KOPT-K1 (cell line): ENCODE results near the gene OSBPL2.
A peak's percentile ranks its signal among the peaks of the same experiment; 100 is the strongest.

ENCODE experiments used
- H3K27ac ChIP-seq: fragments of 200-600 bp; sonication (generic); 2 replicates; pipeline ENCODE4 v1.5.1; 2016; ENCODE audit warnings: antibody characterized with exemption, mild to moderate bottlenecking, low read depth, low read length; ENCODE audit not compliant: poor library complexity, severe bottlenecking
- H3K36me3 ChIP-seq: fragments of 200-600 bp; sonication (generic); 2 replicates; pipeline ENCODE4 v1.5.1; 2017; ENCODE audit warnings: antibody characterized with exemption, mild to moderate bottlenecking, low read length, moderate library complexity; ENCODE audit not compliant: insufficient read depth
- H3K9me3 ChIP-seq: fragments of 200-600 bp; sonication (generic); 2 replicates; pipeline ENCODE4 v1.5.1; 2017; ENCODE audit warnings: antibody characterized with exemption, low read length, mild to moderate bottlenecking; ENCODE audit not compliant: insufficient read depth, poor library complexity, severe bottlenecking

OSBPL2 gene

GRCh38 chr20:62201173-62202082 is 36.9 kb upstream of the OSBPL2 start:
- Histone ChIP-seq H3K36me3 (peaks cover 58% of the 10 kb centered on the region), H3K9me3 (no peaks in the 10 kb centered on the region), H3K27ac (peak overlapping the region; percentile 16)

- Histone ChIP-seq H3K36me3 (peaks cover 58% of the 10 kb centered on the region), H3K27ac (peak overlapping the region; percentile 16), H3K9me3 (no peaks in the 10 kb centered on the region)
Measured at GRCh38 chr20:62202083-62202395, 36.3 kb upstream of the OSBPL2 start.

GRCh38 chr20:62202676-62203377 is 35.5 kb upstream of the OSBPL2 start:
- Histone ChIP-seq H3K27ac (no peak overlapping the region), H3K36me3 (peaks cover 55% of the 10 kb centered on the region), H3K9me3 (no peaks in the 10 kb centered on the region)

- Histone ChIP-seq H3K9me3 (no peaks in the 10 kb centered on the region), H3K27ac (no peak overlapping the region), H3K36me3 (peaks cover 48% of the 10 kb centered on the region)
Measured at GRCh38 chr20:62203378-62204030, 34.8 kb upstream of the OSBPL2 start.

GRCh38 chr20:62205618-62206387 is 32.5 kb upstream of the OSBPL2 start:
- no peaks in the 10 kb centered on the region for H3K9me3 ChIP-seq
- peaks cover 28% of the 10 kb centered on the region for H3K36me3 ChIP-seq
- no peak overlapping the region for H3K27ac ChIP-seq

- Histone ChIP-seq H3K36me3 (peaks cover 22% of the 10 kb centered on the region), H3K9me3 (no peaks in the 10 kb centered on the region), H3K27ac (no peak overlapping the region)
Measured at GRCh38 chr20:62206388-62206775, 31.9 kb upstream of the OSBPL2 start.

- Histone ChIP-seq H3K36me3 (peaks cover 5% of the 10 kb centered on the region; the same call in 1 of the 2 replicates), H3K9me3 (no peaks in the 10 kb centered on the region), H3K27ac (no peak overlapping the region)
Measured at GRCh38 chr20:62208061-62208794, 30.1 kb upstream of the OSBPL2 start.

- Histone ChIP-seq H3K36me3 (no peaks in the 10 kb centered on the region), H3K9me3 (no peaks in the 10 kb centered on the region), H3K27ac (no peak overlapping the region)
Measured at GRCh38 chr20:62208795-62209755, 29.2 kb upstream of the OSBPL2 start.

- no peak overlapping the region for H3K27ac ChIP-seq
Measured at GRCh38 chr20:62209850-62210495, 28.3 kb upstream of the OSBPL2 start.

GRCh38 chr20:62210496-62210855 is 27.8 kb upstream of the OSBPL2 start:
- H3K36me3 ChIP-seq: no peaks in the 10 kb centered on the region
- H3K9me3 ChIP-seq: no peaks in the 10 kb centered on the region
- no peak overlapping the region for H3K27ac ChIP-seq

More at GRCh38 chr20:62209850-62210495, 28.3 kb upstream of the OSBPL2 start:
- Histone ChIP-seq H3K9me3 (no peaks in the 10 kb centered on the region), H3K36me3 (no peaks in the 10 kb centered on the region)

- H3K9me3 ChIP-seq: no peaks in the 10 kb centered on the region
- no peak overlapping the region for H3K27ac ChIP-seq
Measured at GRCh38 chr20:62211216-62211615, 27.1 kb upstream of the OSBPL2 start.

GRCh38 chr20:62211769-62212288 is 26.5 kb upstream of the OSBPL2 start:
- H3K27ac ChIP-seq: no peak overlapping the region
- H3K36me3 ChIP-seq: no peaks in the 10 kb centered on the region
- H3K9me3 ChIP-seq: no peaks in the 10 kb centered on the region

More at GRCh38 chr20:62211216-62211615, 27.1 kb upstream of the OSBPL2 start:
- H3K36me3 ChIP-seq: no peaks in the 10 kb centered on the region

- no peaks in the 10 kb centered on the region for H3K9me3 ChIP-seq
- no peak overlapping the region for H3K27ac ChIP-seq
- H3K36me3 ChIP-seq: no peaks in the 10 kb centered on the region
Measured at GRCh38 chr20:62212299-62212698, 26.0 kb upstream of the OSBPL2 start.
